Forelimb muscle (tissue), 1 donor: ENCODE measurements around the gene ANKRD44. TPM values are rescaled to one million over a fixed set of nuclear protein-coding genes. Genes with fewer than 3 reads are reported as not detected.
A peak's percentile ranks its signal among the peaks of the same experiment; 100 is the strongest.

ENCODE experiments used
- DNase-seq: peaks from one replicate; pipeline ENCODE4 v3.0.0-alpha.2; 2013; ENCODE audit warnings: low read depth
- polyA plus RNA-seq: library from polyadenylated mRNA; unstranded; fragments of 120-200 nt; gene quantifications from one replicate; pipeline ENCODE4 v1.2.1, GENCODE V29; 2013; ENCODE audit not compliant: insufficient read length

The ANKRD44 gene
- polyA plus RNA-seq, 1 donor, result 18.1 TPM

DNA sequence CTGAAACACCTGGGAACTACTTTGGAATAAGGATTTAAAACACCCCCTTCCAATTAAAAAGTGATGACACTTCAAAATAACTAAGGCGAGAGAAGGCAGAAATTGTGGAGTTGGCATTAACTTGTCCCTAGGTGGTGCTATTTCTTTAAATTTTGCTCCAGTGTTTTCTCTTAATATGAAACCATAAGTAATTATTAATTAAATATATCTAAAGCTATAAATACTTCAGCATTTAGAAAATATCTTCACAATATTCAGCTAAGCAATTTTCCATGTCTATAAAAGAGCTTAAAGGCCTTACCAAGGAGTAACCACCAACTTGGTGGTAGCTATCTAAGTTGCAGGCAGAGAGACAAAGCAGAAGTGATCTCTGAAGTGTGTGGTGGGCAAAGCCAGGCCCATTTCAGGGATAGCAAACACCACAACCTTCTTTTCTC is 197.3 kb downstream of the ANKRD44 start:
- DNase-seq, result no peak

DNA sequence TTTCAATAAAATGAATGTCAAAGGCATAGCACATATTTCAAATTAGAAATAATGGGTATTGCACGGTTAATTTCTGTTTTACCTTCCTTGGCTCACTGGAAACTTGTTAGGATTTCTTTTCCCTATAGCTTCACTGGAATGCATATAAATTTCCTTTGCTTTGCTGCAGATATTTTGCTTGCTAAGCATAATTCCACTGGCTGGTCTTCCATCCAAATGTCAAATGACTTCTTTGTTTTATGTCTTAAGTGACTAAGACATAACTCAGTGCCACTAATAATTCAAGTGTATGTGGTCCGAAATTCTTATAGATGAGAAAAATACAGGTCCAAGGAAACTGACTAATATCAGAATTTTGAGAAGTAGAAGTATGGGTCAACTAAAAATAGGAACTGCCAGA is 201.3 kb downstream of the ANKRD44 start:
- no peak for DNase-seq

DNA sequence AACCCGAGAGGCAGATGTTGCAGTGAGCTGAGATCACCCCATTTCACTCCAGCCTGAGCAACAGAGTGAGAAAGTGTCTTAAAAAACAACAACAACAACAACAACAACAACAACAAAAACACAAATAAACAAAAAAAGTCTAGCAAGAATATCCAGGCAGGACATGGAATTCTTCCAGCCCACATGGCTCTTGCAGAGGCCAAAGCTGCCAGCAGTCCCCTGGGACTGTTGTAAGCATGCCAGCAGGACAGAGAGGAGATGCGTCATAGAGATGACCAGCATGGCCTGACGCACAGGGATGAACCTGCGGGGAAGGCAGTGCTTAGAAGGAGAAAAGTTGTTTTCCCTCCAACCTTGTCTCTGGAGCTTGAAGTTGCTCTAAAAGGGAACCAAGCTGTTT is 201.8 kb downstream of the ANKRD44 start:
- no peak for DNase-seq

DNA sequence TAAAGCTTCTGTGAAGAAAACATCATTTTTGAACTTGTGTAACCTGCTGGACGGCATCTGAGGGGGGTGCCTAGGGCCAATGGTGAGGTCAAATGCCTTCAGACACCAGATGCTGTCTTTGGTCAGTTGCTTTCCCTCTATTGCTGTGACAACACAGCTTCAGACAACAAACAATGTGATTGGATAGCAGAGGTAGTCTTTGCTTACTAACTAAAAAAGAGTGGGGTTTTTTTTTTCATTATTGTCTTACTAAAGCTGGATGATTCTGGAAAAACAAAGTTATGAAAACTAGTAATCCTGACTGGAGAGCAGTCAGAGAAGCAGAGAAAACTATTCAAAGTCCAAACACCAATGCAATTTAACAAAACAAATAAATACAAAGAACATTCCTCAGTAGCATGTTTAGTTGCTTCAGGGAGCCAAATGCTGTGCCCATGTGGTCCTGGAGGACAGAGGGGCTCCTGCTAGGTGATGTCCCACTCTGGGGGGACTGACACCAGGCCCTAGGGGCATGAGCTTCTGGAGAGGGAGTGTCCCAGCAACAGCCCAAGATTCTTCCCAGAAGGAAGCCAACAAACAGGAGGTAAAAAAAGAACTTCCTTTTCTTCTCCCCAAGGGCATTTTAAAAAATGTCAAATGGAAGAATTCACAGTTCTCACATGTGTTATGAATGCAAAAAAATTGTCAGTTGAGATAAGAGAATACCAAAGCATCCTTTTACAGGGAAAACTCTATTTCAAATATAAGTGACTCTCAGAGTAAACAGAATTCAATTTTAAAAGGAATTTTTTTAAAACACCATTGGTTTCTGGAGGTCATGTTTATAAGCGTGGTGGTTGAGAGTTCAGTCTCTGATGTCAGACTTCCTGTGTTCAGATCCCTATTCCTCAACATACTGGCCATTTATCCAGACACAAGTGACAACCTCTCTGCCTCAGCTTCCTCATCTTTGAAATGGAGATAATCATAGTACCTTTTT is 203.0 kb downstream of the ANKRD44 start:
- DNase-seq, result no peak

DNA sequence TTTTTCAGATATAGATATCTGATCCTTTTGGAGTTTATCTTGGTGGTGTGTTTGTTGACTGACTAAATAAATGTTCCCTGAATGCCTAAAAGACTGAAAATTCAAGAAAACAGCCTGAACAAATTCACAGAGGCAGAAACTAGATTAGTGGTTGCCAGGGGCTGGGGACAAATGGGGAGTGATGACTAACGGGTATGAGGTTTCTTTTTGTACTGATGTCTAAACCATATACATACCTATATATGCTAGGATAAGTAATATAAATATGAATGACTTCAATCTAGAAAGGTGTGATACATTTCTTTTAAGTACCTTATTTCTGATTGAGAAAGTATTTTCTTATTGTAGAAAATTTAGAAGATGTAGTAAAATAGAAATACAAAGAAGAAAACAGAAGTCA is 207.2 kb downstream of the ANKRD44 start:
- no peak for DNase-seq

DNA sequence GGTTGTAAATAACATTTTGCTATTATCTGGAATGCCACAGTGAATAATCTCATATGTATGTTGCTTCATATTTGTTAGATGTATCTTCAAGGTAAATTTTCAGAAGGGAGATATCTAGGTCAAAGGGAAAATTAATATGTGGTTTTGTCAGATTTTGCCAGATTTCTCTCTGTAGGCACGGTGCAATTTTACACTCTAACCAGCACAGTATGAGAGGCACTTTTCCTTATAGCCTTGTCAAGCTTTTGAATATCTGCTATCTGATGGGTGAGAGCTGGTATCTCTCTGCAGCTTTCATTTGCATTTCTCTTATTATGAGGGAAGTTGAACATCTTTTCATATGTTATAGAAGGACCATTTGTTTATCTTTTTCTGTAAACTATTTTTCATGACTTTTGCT is 208.3 kb downstream of the ANKRD44 start:
- DNase-seq, result no peak

DNA sequence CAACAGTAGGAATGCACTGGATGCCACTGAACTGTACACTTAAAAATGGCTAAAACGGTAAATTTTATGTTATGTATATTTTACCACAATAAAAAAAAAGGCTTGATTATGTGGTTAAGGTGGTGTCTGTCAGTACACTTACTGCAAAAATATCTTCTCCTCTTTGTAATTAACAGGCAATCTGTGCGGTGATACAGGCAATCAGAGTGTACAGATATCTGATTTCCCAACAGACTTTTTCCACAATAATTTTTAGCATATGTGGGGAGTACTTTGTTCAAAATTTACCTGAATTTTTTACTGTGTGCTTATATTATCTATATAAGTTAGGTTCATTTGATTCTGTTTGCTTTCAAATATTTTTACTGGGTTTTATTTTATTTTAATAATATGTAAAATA is 209.1 kb downstream of the ANKRD44 start:
- no peak for DNase-seq

DNA sequence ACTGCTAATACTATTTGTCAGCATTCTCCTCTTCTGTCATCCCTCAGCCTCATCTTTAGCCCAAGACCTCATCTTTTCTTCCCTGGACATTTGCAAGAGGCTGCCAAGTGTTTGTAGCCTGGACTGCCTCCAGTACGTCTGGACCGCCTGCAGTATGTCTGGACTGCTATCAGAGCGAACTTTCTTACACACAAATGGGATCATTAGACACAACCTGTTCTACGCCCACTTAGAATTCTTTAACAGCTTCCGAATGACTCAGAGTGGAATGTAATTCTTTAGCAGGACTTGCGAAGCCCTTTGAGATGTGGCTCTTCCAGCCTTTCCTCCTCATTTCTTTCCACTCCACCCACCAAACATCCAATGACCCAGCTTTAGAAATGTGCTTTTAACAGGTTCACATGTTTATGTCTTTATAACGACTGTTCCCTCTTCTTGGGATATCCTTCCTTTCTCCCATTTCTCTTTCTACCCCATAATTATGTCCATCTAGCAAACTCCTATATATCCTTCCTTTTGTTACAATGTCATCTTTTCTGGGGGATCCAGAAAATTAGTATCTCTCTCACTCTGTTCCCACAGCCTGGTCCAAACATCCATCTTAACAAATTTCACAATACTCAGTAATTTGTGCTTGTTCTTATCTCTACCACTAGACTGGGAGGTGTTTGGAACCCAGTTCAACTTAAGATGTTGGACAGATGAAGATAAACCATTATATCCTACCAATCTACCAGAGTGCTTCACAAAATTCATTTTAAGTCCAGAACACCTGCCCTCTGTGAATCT is 212.8 kb downstream of the ANKRD44 start:
- peak; percentile 59 for DNase-seq

DNA sequence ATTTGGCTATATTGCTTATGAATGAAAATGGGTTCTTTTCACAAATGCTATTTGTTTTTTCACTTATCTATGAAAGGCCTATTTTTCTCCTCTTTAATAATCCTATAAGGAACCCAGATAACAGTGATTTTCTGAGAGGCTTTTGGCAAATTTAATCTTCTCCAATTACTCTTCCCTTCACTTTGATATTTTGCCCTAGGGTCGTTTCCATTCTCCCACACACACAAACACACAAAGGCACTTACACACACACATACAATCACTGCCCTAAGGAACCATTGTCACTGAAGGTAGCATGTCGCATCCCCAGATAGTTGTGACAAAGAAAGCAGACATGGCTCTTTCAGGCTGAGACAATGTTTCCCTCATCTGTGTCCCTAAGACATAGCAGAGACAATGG is 213.9 kb downstream of the ANKRD44 start:
- DNase-seq, result no peak

DNA sequence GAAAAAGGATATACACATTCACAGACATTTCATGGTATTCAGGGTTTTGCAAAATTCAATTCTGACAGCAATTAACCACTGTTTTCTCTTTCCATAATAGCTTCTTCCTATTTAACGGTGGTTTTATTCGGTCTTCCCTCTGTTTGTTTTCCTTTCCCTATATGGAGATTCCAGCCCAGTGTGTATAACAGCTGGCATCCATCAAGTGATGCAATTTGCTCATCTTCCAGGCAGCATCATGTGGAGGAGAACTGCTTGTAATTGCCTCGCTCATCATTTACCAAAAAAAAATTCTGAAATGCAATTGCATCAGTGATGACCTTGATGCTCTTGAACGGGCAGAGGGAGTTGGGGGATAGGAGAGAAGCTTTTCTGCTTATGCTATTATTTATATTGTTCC is 218.1 kb downstream of the ANKRD44 start:
- DNase-seq, result peak; percentile 66

DNA sequence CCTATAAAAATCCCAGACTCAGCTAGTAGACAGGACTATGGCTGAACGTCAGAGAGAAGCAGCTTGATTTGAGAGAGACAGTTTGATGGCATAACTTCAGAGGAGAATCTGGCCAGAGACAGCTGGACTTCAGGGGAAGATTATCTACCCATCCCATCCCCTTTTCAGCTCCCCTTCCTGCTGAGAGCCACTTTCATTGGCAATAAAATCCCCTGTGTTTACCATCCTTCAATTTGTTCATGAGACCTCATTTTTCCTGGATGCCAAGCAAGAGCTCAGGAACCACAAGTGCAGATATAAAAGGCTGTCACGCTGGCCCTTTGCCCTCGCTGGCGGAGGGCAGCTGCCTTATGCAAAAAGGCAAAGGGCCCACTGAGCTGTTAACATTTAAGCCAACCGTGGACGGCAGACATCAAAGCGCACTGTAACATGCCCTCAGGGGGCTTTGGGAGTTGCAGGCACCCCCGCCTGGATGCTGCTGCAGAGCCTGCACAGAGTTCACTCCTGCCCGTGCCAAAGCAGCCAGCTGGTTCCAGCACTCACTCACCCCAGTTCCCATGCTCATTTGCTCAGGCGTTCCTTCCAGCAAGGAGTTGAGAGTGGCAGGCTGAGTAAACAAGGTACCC is 219.7 kb downstream of the ANKRD44 start:
- no peak for DNase-seq

DNA sequence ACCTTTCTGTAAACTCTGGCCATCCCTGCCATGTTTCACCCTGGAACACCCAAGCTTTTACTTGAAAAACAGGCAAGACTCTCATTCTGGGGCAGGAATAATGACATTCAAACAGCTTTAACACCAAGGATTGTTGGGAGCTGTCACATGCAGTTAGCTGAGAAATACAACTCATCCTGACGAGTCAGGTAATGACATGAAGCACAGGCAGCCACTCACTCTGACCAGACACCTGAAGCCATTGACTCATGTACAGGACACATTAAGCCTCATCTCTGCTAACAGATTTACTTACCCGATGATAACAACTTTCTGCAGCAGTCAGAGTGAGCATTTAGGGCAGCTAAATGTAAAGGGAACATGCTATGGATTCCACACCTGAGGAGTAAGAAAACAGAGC is 220.9 kb downstream of the ANKRD44 start:
- no peak for DNase-seq

DNA sequence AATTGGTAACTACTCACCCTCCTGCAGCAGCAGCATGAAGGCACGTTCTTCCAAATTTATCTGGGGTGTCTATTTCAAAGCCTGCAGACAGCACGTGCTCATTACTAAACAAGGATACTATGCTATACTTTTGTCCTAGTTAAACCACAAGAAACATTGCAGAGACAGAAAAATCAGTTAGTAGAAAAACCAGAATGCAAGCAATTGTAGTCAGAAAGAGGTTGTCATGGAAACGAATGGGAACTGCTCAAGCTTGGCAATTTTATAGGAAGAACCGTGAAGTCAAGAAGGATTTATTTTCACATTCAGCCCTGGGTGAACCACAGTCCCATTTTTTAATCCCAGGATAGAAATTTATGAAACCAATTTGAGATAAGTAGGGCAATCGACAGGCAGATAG is 221.9 kb downstream of the ANKRD44 start:
- DNase-seq, result peak; percentile 66

DNA sequence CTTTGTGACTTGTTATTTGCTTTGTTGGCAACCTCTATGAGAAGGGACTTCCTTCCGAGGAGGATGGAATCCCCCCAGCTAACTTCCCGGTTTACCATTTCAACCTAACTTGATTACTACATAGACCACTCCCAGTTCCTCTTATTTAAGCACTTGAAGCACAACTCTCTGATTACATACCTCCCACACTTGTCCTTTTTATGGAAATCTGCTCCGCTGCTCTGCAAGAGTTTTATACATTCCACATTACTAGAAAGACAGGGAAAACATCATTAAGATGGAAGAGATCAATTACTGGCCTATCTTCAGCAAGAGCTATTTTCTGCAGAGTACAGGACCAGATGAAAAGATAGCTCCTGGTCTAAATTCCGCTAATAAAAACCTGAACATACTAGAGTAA is 224.1 kb downstream of the ANKRD44 start:
- DNase-seq, result no peak

DNA sequence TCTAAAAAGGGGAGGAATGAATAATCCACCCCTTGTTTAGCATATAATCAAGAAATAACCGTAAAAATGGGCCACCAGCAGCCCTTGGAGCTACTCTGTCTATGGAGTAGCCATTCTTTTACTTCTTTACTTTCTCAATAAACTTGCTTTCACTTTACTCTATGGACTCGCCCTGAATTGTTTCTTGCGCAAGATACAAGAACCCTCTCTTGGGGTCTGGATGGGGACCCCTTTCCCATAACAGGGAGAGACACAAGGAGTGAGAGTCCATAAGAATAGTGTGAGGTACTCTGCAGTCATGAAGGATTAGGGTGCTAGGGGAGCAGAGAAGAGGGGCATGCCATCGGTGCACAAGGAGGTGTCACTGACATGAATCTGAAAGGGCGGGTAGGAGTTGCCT is 224.9 kb downstream of the ANKRD44 start:
- no peak for DNase-seq

DNA sequence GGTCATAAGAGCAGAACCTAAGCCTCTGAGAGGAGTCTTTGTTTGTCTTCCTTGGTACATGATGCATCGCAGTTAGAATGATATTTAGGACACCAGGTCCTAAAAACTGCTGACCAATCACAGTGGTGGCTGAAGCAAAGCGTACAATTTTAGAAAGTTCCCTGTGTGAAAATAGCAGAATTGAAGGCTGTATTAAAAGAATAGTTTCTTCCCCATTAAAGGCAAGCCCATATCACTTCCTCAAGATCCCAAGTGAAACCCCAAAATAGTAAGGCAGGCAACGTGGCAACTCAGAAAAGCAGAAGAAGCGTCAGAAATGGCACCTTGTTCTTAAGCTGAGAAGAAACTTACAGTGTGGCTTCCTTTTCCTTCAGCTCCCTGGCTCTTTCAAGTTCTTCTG is 229.3 kb downstream of the ANKRD44 start:
- DNase-seq, result no peak

DNA sequence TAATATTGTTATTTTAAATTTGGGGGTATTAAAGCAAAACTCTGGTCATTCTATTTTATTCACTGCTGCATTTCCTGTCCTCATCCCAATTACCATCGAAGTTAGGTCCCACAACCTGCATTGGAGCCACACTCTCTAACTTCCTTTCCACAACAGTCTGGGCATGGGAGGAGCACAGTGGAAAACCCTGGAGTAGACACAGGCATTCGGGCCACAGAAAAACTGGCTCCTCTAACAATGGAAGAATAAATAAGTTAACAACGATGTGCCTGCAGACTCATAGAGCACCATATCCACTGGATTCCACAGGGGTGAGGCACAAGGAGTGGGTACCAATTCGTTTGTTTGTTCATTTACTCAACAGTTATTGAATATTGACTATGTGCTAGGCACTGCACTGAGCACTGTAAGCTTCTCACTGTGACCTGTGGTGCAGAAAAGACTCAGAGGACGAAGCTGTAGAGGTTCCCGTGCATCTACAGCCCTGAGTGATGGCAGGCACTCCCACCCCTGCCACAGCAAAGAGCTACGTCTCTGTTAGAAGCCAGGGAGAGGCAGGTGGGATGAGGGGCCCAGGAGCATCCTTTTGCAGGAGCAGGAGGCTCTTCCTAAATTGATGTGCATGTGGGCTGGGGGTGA is 229.9 kb downstream of the ANKRD44 start:
- no peak for DNase-seq

DNA sequence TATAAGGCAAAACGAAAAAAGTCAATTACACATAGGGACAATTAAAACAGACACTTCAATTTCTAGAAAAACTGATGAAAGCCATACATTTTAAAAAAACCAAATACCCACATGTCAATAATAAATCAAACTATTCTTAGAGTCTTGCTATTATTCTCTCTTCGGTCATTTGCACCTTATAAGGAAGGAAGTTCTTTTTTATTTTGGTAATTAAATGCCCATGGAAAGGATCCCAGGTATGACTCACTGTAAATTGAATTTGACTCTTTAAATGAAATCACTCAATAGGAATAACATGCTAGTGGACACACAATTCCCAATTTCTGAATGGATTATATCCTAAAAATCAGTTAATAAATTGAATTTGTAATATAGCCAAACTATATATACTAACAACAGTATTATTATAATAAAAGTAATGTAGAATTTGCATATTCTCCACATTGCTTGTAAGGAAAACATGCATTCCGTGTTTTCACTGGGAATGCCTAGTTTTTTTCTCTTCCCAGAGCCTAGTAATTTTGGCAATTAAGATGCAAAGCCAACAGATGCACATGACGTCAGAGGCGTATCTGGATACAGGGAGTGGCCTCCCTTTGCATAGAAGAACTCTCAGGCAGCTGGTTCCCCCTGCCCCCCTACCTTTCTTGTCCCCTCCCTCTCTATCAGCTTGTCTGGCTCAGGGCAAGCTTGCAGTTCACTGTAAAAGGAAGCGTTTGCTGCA is 230.6 kb downstream of the ANKRD44 start:
- DNase-seq, result no peak

DNA sequence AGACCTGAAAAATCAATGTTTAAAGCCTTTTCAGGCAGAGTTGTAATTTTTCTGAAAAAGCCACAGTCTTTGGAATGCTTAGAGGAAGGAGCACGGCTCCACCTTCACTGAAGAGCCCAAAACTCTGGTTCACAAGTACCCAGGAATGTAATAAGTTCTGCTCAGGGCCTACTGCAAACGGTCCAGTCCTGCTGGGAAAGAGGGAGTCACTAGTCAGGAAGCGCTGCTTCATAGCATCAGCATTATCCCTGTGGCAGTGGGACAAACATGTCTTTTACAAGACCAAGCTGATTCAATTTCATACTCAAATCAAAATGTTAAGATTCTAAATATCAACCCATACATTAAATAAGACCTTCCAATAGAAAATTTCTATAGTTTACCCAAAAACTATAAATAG is 231.2 kb downstream of the ANKRD44 start:
- no peak for DNase-seq

DNA sequence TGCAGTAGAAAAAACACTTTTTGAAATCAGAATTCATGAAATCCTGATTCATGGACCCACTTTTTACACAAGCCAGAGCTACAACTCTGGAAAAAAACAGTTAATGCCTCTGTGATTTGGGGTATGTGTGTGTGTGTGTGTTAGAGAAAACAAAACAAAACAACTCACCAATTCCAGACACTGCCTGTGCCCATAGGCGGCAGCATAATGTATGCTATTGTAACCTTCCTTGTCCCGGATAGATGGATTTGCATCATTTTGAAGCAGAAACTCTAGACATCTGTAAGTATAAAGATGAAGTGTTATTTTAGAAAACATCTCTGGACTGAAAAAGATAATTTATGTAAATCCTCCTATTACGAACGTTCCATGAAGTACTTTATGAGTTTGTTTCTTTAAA is 232.0 kb downstream of the ANKRD44 start:
- DNase-seq, result no peak

DNA sequence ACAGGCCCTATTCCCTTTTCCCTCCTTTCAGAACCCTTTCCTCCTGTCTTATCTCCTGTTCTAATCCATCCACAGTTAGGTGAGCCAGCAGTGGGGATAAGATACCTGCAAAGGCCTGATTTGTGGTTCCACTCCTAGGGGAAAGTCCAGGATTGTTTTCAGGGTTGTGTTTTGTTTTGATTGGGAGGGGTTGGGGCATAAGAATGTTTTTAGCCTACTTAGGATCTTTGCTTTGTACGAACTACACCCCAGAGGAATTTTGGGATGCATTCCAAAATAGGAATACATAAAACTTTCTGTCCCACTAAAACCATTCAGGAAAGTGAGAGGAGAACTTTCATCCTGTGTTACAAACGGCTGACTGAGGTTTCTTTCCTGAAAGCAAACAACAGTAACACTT is 233.2 kb downstream of the ANKRD44 start:
- DNase-seq, result no peak
